GM10266 (cell line): Measurements from ENCODE around the gene CTNND1.
"Not testable (repeated sequence)": the region's sequence is repeated elsewhere in the genome, so short reads cannot be mapped to it uniquely, and the experiment has no call there.

ENCODE experiments used
- DNase-seq: peaks from one replicate; pipeline ENCODE4 v3.0.0; 2012; ENCODE audit errors: extremely low spot score
- CTCF ChIP-seq: IDR thresholded peaks from 2 replicates; pipeline ENCODE4 v1.5.1; 2012; ENCODE audit warnings: mild to moderate bottlenecking, low read depth; ENCODE audit not compliant: control insufficient read depth, insufficient read depth; ENCODE audit errors: missing control alignments

Gene CTNND1

GRCh38 chr11:57761301-57762234 is at the start of gene CTNND1:
CTNND1 (plus strand) TSS chr11:57761802; CDS start chr11:57791479, 29,677 bp downstream.
- DNase-seq: peak; percentile 91
- TF ChIP-seq CTCF: no peak

- TF ChIP-seq CTCF: no peak
- peak; percentile 93 for DNase-seq
These were observed 49.1 kb upstream of the CTNND1 start, which contains the start of gene TMX2 for GRCh38 chr11:57712256-57713150. TMX2 (plus strand) TSS chr11:57712593; CDS start chr11:57712619, 26 bp downstream.

GRCh38 chr11:57713835-57714234 is 47.8 kb upstream of the CTNND1 start:
- DNase-seq: no peak
- TF ChIP-seq CTCF: no peak

GRCh38 chr11:57716726-57717125 is 44.9 kb upstream of the CTNND1 start:
- DNase-seq: not testable (repeated sequence)

GRCh38 chr11:57727185-57727584 is 34.4 kb upstream of the CTNND1 start:
- no peak for DNase-seq
- no peak for TF ChIP-seq CTCF

- DNase-seq: no peak
- no peak for TF ChIP-seq CTCF
These were observed 32.8 kb upstream of the CTNND1 start for GRCh38 chr11:57728829-57729228.

- no peak for DNase-seq
- TF ChIP-seq CTCF: no peak
These were observed 32.1 kb upstream of the CTNND1 start for GRCh38 chr11:57729479-57729878.
